Astrocyte (in vitro differentiated cells and primary cell): ENCODE measurements around the gene FANCL.

ENCODE experiments used
- CTCF ChIP-seq: IDR thresholded peaks from 2 replicates; pipeline ENCODE4 v1.5.1; 2011; ENCODE audit warnings: low read depth, mild to moderate bottlenecking, inconsistent platforms, low read length, moderate library complexity; ENCODE audit not compliant: insufficient read depth
- EZH2 ChIP-seq: IDR thresholded peaks from 2 replicates; pipeline ENCODE4 v1.6.1; 2012; ENCODE audit warnings: mild to moderate bottlenecking, low read length, inconsistent platforms; ENCODE audit not compliant: insufficient read depth

DNA sequence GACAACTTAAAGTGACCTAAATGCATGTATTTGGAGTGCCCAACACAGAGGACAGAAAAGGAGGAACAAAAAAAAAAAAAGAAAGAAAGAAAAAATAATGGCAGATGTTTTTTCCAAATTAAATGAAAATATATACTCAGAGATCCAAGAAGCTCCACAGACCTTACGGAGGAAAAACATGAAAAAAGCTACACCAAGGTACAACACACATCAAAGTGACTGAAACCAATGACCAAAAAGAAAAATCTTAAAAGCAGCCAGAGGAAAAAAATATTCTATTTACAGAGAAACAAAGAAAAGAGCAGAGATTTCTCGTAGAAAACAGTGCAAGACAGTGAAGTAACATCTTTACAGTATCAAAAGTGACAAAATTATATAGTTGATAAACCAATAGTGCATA is 5.1 kb downstream of the FANCL start:
- TF ChIP-seq EZH2 (no peak), CTCF (no peak)
